Stimulated activated naive CD8-positive, alpha-beta T cell treated with anti-CD3 and anti-CD28 coated beads, Interleukin-15, Interleukin-2, amounts not matched to agents 100 ng/mL and 50 ng/mL, for 24 hours (primary cell): ENCODE results near the gene AIPL1.
"Not testable (repeated sequence)": the region's sequence is repeated elsewhere in the genome, so short reads cannot be mapped to it uniquely, and the experiment has no call there.

Source experiments
- H3K27ac Mint-ChIP-seq: one replicate; pipeline ENCODE4 v1.8.0; 2021; ENCODE audit warnings: mild to moderate bottlenecking, mixed read lengths
- H3K27me3 Mint-ChIP-seq: one replicate; pipeline ENCODE4 v1.8.0; 2021; ENCODE audit warnings: mixed read lengths
- H3K36me3 Mint-ChIP-seq: one replicate; pipeline ENCODE4 v1.8.0; 2021; ENCODE audit warnings: low read depth, mixed read lengths
- H3K4me1 Mint-ChIP-seq: one replicate; pipeline ENCODE4 v1.8.0; 2021; ENCODE audit warnings: low read depth, mixed read lengths
- H3K4me3 Mint-ChIP-seq: one replicate; pipeline ENCODE4 v1.8.0; 2021; ENCODE audit warnings: mild to moderate bottlenecking, mixed read lengths
- H3K9me3 Mint-ChIP-seq: one replicate; pipeline ENCODE4 v1.8.0; 2021; ENCODE audit warnings: mixed read lengths

Gene AIPL1, protein sequence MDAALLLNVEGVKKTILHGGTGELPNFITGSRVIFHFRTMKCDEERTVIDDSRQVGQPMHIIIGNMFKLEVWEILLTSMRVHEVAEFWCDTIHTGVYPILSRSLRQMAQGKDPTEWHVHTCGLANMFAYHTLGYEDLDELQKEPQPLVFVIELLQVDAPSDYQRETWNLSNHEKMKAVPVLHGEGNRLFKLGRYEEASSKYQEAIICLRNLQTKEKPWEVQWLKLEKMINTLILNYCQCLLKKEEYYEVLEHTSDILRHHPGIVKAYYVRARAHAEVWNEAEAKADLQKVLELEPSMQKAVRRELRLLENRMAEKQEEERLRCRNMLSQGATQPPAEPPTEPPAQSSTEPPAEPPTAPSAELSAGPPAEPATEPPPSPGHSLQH

DNA sequence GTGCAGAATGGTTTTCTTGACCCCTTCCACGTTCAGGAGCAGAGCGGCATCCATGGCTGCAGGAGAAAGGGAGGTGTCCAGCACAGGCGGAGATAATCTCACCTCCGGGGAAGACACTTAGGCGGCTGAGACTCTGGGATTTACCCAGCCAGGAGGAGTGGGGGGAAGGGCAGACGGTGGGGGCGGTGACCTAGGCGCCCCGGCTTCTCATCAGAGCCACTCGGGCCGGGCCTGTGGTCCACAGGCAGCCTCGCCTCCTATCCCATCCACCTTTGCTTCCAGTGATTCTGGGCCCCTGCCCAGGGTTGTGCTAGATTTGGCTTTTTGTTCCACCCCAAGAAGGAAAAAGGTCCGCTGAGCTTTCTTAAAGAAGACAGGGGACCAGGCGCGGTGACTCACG is at the start of gene AIPL1:
Gene AIPL1, minus strand, starts transcription at position 71 of the 400 bp plus-strand sequence. Its CDS starts 17 bp downstream, at position 54.
- Mint-ChIP-seq H3K9me3 (peaks cover 7% of the 10 kb centered on the region), H3K4me1 (no peaks in the 10 kb centered on the region), H3K27me3 (peaks cover 30% of the 10 kb centered on the region), H3K4me3 (no peak within 1 kb of the TSS), H3K36me3 (peaks cover 7% of the 10 kb centered on the region), H3K27ac (no peak within 1 kb of the TSS)

GRCh38 chr17:6483507-6483906 is 48.6 kb upstream of the AIPL1 start:
- H3K27me3 Mint-ChIP-seq = no peaks in the 10 kb centered on the region
- no peak overlapping the region for H3K4me3 Mint-ChIP-seq

GRCh38 chr17:6482796-6483195 is 47.9 kb upstream of the AIPL1 start:
- not testable (repeated sequence) for H3K4me1 Mint-ChIP-seq, H3K27me3 Mint-ChIP-seq, H3K9me3 Mint-ChIP-seq, H3K27ac Mint-ChIP-seq, H3K4me3 Mint-ChIP-seq, H3K36me3 Mint-ChIP-seq

More at GRCh38 chr17:6483507-6483906, 48.6 kb upstream of the AIPL1 start:
- Mint-ChIP-seq H3K27ac (no peak overlapping the region), H3K9me3 (no peaks in the 10 kb centered on the region), H3K4me1 (no peaks in the 10 kb centered on the region), H3K36me3 (no peaks in the 10 kb centered on the region)

GRCh38 chr17:6482105-6482455 is 47.2 kb upstream of the AIPL1 start:
- no peaks in the 10 kb centered on the region for H3K36me3 Mint-ChIP-seq
- H3K4me3 Mint-ChIP-seq = no peak overlapping the region
- H3K9me3 Mint-ChIP-seq = no peaks in the 10 kb centered on the region
- no peaks in the 10 kb centered on the region for H3K4me1 Mint-ChIP-seq
- no peak overlapping the region for H3K27ac Mint-ChIP-seq
- H3K27me3 Mint-ChIP-seq = no peaks in the 10 kb centered on the region

GRCh38 chr17:6480303-6480675 is 45.4 kb upstream of the AIPL1 start:
- H3K9me3 Mint-ChIP-seq = no peaks in the 10 kb centered on the region
- H3K4me3 Mint-ChIP-seq = no peak overlapping the region
- H3K27me3 Mint-ChIP-seq = no peaks in the 10 kb centered on the region
- no peaks in the 10 kb centered on the region for H3K36me3 Mint-ChIP-seq
- H3K4me1 Mint-ChIP-seq = no peaks in the 10 kb centered on the region
- H3K27ac Mint-ChIP-seq = no peak overlapping the region

- no peak overlapping the region for H3K4me3 Mint-ChIP-seq
- no peak overlapping the region for H3K27ac Mint-ChIP-seq
- no peaks in the 10 kb centered on the region for H3K4me1 Mint-ChIP-seq
- H3K36me3 Mint-ChIP-seq = no peaks in the 10 kb centered on the region
- H3K27me3 Mint-ChIP-seq = no peaks in the 10 kb centered on the region
- H3K9me3 Mint-ChIP-seq = no peaks in the 10 kb centered on the region
These were observed 44.8 kb upstream of the AIPL1 start for GRCh38 chr17:6479622-6480302.

GRCh38 chr17:6478486-6478885 is 43.6 kb upstream of the AIPL1 start:
- Mint-ChIP-seq H3K27ac (no peak overlapping the region), H3K4me1 (no peaks in the 10 kb centered on the region), H3K9me3 (no peaks in the 10 kb centered on the region), H3K27me3 (no peaks in the 10 kb centered on the region), H3K4me3 (no peak overlapping the region), H3K36me3 (no peaks in the 10 kb centered on the region)

DNA sequence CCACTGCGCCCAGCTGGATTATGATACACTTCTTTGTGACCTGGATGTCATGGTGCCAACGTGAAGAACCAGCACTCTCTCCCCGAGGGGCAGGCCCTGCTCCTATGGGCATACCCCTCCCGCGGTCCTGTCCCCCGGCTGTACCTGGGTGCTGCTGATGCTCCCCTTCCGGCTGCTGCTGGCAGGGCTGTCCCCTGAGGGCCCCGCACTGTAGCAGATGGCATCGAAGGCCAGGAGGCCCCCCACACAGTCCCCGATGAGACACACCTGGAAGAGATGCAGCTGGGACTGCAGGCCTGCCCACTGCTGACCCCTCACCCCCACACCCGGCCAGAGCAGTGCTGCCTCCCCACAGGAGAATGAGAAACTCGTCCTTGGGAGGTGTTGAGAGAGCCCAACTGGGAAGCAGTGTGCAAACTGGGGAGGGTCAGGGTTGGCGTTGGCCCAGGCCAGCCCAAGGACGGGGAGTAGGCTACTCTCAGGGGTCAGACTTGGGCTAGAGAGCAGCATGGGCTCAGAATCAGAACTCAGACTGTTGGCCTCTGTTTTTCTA is 43.0 kb upstream of the AIPL1 start:
- no peak overlapping the region for H3K27ac Mint-ChIP-seq
- H3K27me3 Mint-ChIP-seq = no peaks in the 10 kb centered on the region
- H3K4me3 Mint-ChIP-seq = no peak overlapping the region
- H3K9me3 Mint-ChIP-seq = no peaks in the 10 kb centered on the region
- no peaks in the 10 kb centered on the region for H3K36me3 Mint-ChIP-seq
- no peaks in the 10 kb centered on the region for H3K4me1 Mint-ChIP-seq

DNA sequence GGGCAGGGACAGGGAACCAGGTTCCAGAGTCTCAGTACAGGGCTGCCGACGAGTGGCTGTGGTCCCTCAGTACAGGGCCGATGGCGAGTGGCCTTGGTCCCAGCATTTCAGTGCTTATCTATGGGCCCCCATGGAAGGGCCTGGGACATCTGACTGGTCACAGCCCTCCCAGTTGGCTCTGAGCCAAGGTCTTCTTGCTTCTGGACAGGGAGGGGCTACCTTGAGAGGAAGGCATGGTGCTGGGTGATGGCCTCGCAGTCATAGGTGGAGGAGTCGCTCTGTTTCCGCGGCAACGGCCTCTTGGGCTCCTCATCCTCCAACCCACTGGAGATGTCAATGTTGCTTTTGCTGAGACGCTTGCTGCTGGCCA is 41.9 kb upstream of the AIPL1 start:
- no peaks in the 10 kb centered on the region for H3K4me1 Mint-ChIP-seq
- no peak overlapping the region for H3K27ac Mint-ChIP-seq
- no peaks in the 10 kb centered on the region for H3K36me3 Mint-ChIP-seq
- H3K4me3 Mint-ChIP-seq = no peak overlapping the region
- H3K9me3 Mint-ChIP-seq = no peaks in the 10 kb centered on the region
- H3K27me3 Mint-ChIP-seq = no peaks in the 10 kb centered on the region

GRCh38 chr17:6476076-6476809 is 41.3 kb upstream of the AIPL1 start:
- H3K4me1 Mint-ChIP-seq = no peaks in the 10 kb centered on the region
- H3K9me3 Mint-ChIP-seq = no peaks in the 10 kb centered on the region
- no peaks in the 10 kb centered on the region for H3K27me3 Mint-ChIP-seq
- no peak overlapping the region for H3K4me3 Mint-ChIP-seq
- H3K27ac Mint-ChIP-seq = no peak overlapping the region
- no peaks in the 10 kb centered on the region for H3K36me3 Mint-ChIP-seq

DNA sequence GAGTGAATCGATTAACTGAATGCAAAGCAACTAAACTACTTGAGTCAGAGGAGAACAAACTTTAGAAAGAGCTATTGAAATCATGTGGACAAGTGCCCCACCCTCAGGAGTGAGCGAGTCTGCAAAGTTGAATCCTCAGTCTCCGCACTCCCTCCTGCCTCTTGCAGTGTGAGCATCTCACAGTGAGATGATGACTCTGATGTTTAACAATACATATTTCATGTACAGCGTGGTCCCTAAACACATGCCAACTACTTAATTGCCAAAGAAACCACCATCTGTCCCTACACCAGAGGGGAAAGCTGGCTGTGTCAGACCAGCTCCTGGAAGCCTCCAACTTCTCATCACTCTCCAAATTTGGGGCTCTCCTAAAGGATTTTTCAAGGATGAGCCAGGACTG is 40.5 kb upstream of the AIPL1 start:
- Mint-ChIP-seq H3K4me3 (no peak overlapping the region), H3K9me3 (no peaks in the 10 kb centered on the region), H3K27me3 (no peaks in the 10 kb centered on the region), H3K36me3 (no peaks in the 10 kb centered on the region), H3K27ac (no peak overlapping the region), H3K4me1 (no peaks in the 10 kb centered on the region)

DNA sequence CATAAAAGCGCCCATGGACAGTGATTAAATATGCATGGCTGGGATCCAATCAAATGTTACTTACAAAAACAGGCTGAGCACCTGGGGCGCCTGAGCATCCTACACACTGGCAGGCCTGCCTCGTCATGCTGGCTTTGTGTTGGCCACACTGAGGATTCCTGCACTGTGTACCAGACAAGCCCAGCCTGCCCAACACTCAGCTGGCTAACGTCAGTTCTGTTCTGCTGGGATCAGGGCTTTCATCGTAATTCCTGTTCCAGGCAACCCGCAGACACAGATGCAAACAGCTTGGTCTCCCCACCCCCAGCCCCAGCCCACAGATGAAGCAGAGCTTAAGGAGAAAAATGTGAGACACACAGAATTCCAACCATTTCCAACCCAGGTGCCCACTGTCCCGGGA is 40.0 kb upstream of the AIPL1 start:
- H3K4me3 Mint-ChIP-seq = no peak overlapping the region
- no peak overlapping the region for H3K27ac Mint-ChIP-seq
- H3K27me3 Mint-ChIP-seq = no peaks in the 10 kb centered on the region
- H3K4me1 Mint-ChIP-seq = no peaks in the 10 kb centered on the region
- no peaks in the 10 kb centered on the region for H3K36me3 Mint-ChIP-seq
- no peaks in the 10 kb centered on the region for H3K9me3 Mint-ChIP-seq

DNA sequence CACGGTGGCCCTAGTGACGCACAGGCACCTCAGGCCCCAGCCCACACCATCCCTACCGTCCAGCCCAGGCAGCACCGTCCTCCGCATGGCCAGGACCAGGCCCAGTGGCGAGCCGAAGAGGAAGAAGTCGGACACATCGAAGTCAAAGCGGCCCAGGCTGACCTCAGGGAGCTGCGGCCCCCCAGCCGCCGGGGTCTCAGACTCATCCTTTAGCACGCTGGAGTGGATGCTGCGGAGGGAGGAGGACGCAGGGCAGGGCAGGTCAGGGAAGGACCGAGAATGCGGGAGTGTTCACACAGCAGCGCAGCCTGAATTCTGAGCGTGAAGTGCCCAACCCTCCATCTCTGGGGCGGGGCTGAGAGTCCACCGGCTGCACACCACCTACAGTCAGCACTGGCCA is 39.5 kb upstream of the AIPL1 start:
- H3K4me1 Mint-ChIP-seq = no peaks in the 10 kb centered on the region
- no peak overlapping the region for H3K27ac Mint-ChIP-seq
- H3K27me3 Mint-ChIP-seq = no peaks in the 10 kb centered on the region
- no peak overlapping the region for H3K4me3 Mint-ChIP-seq
- H3K9me3 Mint-ChIP-seq = no peaks in the 10 kb centered on the region
- no peaks in the 10 kb centered on the region for H3K36me3 Mint-ChIP-seq

- Mint-ChIP-seq H3K27me3 (no peaks in the 10 kb centered on the region), H3K4me3 (no peak overlapping the region), H3K27ac (no peak overlapping the region), H3K4me1 (no peaks in the 10 kb centered on the region), H3K9me3 (no peaks in the 10 kb centered on the region), H3K36me3 (no peaks in the 10 kb centered on the region)
These were observed 38.3 kb upstream of the AIPL1 start for GRCh38 chr17:6473128-6473767.

DNA sequence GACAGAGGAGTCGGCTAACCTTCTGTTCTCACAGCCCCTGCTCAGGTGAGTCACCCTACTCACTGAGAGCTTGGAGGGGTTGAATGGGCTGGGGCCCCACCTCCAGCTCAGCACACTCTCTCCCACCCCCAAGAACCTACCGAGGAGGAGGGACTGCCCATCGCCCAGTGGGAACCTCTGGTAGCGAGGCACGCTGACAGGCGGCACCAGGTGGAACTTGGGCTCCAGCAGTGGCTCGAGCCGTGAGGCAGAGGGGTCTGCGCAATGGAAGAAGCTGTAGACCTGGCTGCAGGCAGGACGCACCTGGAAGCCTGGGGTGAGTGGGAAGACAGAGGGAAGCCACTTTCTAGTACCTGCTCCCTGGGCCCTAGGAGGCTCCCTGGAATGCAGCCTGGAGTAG is 37.6 kb upstream of the AIPL1 start:
- H3K4me3 Mint-ChIP-seq = no peak overlapping the region

More for the DNA sequence above, 37.6 kb upstream of the AIPL1 start:
- Mint-ChIP-seq H3K27me3 (no peaks in the 10 kb centered on the region), H3K27ac (no peak overlapping the region), H3K4me1 (no peaks in the 10 kb centered on the region), H3K36me3 (no peaks in the 10 kb centered on the region), H3K9me3 (no peaks in the 10 kb centered on the region)
